Measurements from ENCODE around the gene LINC01488. TPM values are rescaled to one million over a fixed set of nuclear protein-coding genes. Genes with fewer than 3 reads are reported as not detected.

LINC01488 gene
- total and polyA plus RNA-seq, 9 of the 15 experiments (the other 6 are each of a cell fraction or from before 2014, with no cell fraction given) = not detected

DNA sequence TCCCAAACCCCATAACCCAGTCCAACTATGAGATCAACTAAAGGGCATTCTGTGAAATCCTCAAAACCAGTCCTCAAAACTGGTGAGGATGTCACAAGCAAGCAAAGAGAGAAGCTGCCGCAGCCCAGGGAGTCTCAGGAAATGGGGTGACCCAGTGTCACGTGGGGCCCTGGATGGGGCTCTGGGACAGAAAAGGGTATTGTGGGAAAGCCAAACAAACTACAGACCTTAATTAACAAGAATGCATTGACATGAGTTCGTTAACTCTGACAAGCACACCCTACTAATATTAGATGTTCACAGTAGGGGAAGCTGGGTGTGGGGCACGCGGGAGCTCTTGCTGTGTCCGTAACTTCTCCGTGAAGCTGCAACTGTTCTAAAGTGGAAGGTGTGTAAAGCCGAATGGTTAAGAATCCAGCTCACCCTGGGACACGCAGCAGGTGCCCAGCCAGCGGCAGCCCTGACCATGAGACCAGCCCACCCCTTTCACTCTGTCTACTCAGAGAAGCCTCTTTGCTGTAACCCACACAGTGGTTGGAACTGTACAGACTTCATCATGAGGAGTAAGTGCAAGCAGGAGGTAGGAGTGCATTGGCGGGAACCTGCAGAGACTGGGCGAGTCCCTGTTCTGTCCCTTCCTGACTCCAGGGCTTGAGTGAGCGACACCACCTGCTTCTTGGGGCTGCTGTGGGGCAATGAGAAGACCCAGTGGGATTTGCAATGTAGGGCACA is 17.9 kb downstream of the LINC01488 start (continued):
- TF ChIP-seq KLF16 (IDR thresholded peaks at IDR 0.05) (no peak), CBX3 (IDR thresholded peaks at IDR 0.05; ENCODE audit: borderline replicate concordance in 1 of 2, low read length in 2 of 2) (no peak), ZNF12 (CRISPR knock-in tag; IDR thresholded peaks at IDR 0.05) (no peak), MEIS2 (IDR thresholded peaks at IDR 0.05; ENCODE audit: partially characterized antibody) (no peak), TAF1 (IDR thresholded peaks at IDR 0.05; ENCODE audit: control insufficient read depth, extremely low read depth, insufficient read depth, low read length, severe bottlenecking) (no peak), USF1 (CRISPR knock-in tag; IDR thresholded peaks at IDR 0.05) (peak; percentile 71), EHMT2 (IDR thresholded peaks at IDR 0.05) (no peak), ZNF121 (CRISPR knock-in tag; conservative IDR thresholded peaks at IDR 0.05) (no peak), CSDE1 (IDR thresholded peaks at IDR 0.05) (no peak), NCOA1 (IDR thresholded peaks at IDR 0.05; ENCODE audit: low read depth) (no peak)
- TF ChIP-seq, protein P1, sequence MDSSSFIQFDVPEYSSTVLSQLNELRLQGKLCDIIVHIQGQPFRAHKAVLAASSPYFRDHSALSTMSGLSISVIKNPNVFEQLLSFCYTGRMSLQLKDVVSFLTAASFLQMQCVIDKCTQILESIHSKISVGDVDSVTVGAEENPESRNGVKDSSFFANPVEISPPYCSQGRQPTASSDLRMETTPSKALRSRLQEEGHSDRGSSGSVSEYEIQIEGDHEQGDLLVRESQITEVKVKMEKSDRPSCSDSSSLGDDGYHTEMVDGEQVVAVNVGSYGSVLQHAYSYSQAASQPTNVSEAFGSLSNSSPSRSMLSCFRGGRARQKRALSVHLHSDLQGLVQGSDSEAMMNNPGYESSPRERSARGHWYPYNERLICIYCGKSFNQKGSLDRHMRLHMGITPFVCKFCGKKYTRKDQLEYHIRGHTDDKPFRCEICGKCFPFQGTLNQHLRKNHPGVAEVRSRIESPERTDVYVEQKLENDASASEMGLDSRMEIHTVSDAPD (CRISPR knock-in tag; IDR thresholded peaks at IDR 0.05) = no peak
- TF ChIP-seq, protein P2, sequence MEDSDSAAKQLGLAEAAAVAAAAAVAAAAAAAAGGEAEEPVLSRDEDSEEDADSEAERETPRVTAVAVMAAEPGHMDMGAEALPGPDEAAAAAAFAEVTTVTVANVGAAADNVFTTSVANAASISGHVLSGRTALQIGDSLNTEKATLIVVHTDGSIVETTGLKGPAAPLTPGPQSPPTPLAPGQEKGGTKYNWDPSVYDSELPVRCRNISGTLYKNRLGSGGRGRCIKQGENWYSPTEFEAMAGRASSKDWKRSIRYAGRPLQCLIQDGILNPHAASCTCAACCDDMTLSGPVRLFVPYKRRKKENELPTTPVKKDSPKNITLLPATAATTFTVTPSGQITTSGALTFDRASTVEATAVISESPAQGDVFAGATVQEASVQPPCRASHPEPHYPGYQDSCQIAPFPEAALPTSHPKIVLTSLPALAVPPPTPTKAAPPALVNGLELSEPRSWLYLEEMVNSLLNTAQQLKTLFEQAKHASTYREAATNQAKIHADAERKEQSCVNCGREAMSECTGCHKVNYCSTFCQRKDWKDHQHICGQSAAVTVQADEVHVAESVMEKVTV (CRISPR knock-in tag; IDR thresholded peaks at IDR 0.05) = no peak
- TF ChIP-seq, protein P3, sequence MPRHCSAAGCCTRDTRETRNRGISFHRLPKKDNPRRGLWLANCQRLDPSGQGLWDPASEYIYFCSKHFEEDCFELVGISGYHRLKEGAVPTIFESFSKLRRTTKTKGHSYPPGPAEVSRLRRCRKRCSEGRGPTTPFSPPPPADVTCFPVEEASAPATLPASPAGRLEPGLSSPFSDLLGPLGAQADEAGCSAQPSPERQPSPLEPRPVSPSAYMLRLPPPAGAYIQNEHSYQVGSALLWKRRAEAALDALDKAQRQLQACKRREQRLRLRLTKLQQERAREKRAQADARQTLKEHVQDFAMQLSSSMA (CRISPR knock-in tag; IDR thresholded peaks at IDR 0.05) = no peak

Data from K562 (cell line).